Measurements from ENCODE around the gene DPH2. TPM values are rescaled to one million over a fixed set of nuclear protein-coding genes. Genes with fewer than 3 reads are reported as not detected.

The DPH2 gene
- total and polyA plus RNA-seq, 2 of the 8 experiments (the other 6 are each of a cell fraction or from before 2014, with no cell fraction given), result 64.9 to 92.1 TPM

DNA sequence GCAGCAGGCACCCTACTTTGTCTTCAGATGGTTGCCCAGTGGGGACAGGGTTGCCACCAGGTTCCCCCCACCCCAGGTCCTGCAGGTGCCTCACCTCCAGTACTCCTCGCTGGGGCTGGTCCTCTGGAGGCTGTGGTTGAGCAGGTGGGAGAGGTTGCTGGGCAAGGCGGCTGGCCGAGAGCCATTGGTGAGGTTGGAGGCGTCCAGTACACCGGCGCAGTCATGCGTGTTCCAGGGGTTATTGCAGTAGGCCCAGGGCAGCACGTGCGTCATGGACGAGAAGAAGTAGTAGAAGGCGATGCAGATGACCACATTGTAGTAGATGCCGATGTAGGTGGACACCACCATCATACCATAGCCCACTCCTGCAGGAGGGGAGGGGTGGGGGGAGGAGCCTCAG lies 38.4 kb downstream of the DPH2 start (continued):
- TF ChIP-seq, protein P1, sequence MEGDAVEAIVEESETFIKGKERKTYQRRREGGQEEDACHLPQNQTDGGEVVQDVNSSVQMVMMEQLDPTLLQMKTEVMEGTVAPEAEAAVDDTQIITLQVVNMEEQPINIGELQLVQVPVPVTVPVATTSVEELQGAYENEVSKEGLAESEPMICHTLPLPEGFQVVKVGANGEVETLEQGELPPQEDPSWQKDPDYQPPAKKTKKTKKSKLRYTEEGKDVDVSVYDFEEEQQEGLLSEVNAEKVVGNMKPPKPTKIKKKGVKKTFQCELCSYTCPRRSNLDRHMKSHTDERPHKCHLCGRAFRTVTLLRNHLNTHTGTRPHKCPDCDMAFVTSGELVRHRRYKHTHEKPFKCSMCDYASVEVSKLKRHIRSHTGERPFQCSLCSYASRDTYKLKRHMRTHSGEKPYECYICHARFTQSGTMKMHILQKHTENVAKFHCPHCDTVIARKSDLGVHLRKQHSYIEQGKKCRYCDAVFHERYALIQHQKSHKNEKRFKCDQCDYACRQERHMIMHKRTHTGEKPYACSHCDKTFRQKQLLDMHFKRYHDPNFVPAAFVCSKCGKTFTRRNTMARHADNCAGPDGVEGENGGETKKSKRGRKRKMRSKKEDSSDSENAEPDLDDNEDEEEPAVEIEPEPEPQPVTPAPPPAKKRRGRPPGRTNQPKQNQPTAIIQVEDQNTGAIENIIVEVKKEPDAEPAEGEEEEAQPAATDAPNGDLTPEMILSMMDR (IDR thresholded peaks at IDR 0.05; ENCODE audit: control extremely low read depth in 1 of 3, insufficient read depth in 1 of 3, low read depth in 1 of 3, low read length in 3 of 3), result no peak
- TF ChIP-seq SIX5 (IDR thresholded peaks at IDR 0.05; ENCODE audit: low read depth, low read length), result no peak
- no peak for TF ChIP-seq KDM4A (IDR thresholded peaks at IDR 0.05; ENCODE audit: low read depth, low read length, severe bottlenecking)
- TF ChIP-seq JUN (IDR thresholded peaks at IDR 0.05; ENCODE audit: low read depth, low read length), result no peak
- TF ChIP-seq SP1 (IDR thresholded peaks at IDR 0.05; ENCODE audit: low read depth, low read length), result no peak

Measured in H1 (cell line).